Urinary bladder (tissue), 4 donors: Measurements from ENCODE around the gene CHRNA1. TPM values are rescaled to one million over a fixed set of nuclear protein-coding genes. Genes with fewer than 3 reads are reported as not detected.

Experiments
- DNase-seq: peaks from one replicate; pipeline ENCODE4 v3.0.0-alpha.2; 2015; ENCODE audit errors: extremely low spot score
- H3K27ac ChIP-seq: one replicate; pipeline ENCODE4 v1.5.1; 2013; ENCODE audit warnings: low read depth, mild to moderate bottlenecking, moderate library complexity
- H3K36me3 ChIP-seq: one replicate; pipeline ENCODE4 v1.6.1; 2013; ENCODE audit warnings: mild to moderate bottlenecking, moderate library complexity; ENCODE audit not compliant: insufficient read depth
- H3K4me1 ChIP-seq: one replicate; pipeline ENCODE4 v1.6.1; 2013; ENCODE audit warnings: mild to moderate bottlenecking, moderate library complexity; ENCODE audit not compliant: insufficient read depth
- H3K4me3 ChIP-seq: one replicate; pipeline ENCODE4 v1.5.1; 2013; ENCODE audit warnings: low read depth, low read length
- WGBS: extraction: QIAGEN DNeasy Blood & Tissue Kit; methylation state at CpG from one replicate; pipeline ENCODE4 v1.1.7; 2013; 5-methylcytosine and 5-hydroxymethylcytosine counted together
- polyA plus RNA-seq: library from polyadenylated mRNA; stranded (reverse); fragments of 200-250 nt; gene quantifications from one replicate; pipeline ENCODE4 v1.2.3, GENCODE V29; 2013
- total RNA-seq: library from RNA; depleted of rRNA; stranded (reverse); fragments of >200 nt; gene quantifications from one replicate; pipeline ENCODE4 v1.2.3, GENCODE V29; 2014
- donor health status: healthy with polysubstance abuse.
- donor health status: healthy.

The CHRNA1 gene
- total and polyA plus RNA-seq, 2 donors, result 6.3 TPM; not detected in 1

DNA sequence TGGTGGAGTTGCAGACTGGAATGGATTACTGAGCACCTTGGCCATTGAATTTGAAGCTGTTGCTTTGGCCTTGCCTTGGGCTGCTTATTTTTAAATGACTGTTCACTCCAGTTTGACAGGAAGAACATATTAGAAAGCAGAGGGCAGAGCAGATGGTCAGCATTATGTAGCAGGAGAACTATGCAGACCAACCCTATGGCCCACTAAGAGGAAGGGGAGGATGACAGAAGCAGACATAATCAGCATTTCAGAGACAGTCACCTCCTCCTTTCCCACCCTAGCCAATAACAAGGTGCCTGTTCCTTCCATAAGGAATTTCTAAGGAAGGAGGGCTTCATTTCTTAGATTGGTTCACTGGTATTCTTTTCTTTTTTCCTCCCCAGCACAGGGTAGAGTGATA, 2.4 kb downstream of the CHRNA1 start:
- no peak for DNase-seq
- H3K36me3 ChIP-seq, result no peaks in the 10 kb centered on the region
- no peak overlapping the region for H3K27ac ChIP-seq
- no peaks in the 10 kb centered on the region for H3K4me1 ChIP-seq
- H3K4me3 ChIP-seq, result no peak overlapping the region

DNA sequence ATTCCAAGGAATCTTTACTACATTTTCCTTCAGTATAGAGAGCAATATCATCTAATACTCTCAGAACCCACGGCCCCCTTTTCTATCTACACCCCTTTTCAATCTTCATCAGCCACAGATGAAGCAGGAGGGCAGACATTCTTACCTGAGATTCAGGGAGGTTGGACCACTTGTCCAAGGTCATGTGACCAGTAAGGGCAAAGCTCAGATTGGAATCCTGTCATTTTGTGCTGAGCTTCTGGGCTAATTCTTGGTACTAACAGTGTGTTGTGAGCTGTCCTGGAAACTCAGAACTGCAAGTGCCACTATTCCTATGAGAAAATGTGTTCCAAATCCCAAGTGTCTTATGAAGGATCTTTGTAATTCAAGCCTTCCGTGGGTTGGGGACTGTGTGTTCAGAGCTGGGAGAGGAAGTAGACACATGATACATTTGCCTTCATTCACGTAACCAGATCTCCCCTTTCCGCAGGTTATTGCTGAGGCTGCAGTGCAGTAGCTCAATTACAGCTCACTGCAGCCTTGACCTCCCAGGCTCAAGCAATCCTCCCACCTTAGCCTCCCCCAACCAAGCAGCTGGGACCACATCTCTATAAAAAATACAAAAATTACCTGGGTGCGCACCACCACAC, 3.3 kb downstream of the CHRNA1 start:
- WGBS, result 91% methylated on average over 5 of the region's 5 CpGs
- Histone ChIP-seq H3K4me1 (no peaks in the 10 kb centered on the region), H3K27ac (no peak overlapping the region), H3K4me3 (no peak overlapping the region), H3K36me3 (no peaks in the 10 kb centered on the region)
- DNase-seq, result no peak

DNA sequence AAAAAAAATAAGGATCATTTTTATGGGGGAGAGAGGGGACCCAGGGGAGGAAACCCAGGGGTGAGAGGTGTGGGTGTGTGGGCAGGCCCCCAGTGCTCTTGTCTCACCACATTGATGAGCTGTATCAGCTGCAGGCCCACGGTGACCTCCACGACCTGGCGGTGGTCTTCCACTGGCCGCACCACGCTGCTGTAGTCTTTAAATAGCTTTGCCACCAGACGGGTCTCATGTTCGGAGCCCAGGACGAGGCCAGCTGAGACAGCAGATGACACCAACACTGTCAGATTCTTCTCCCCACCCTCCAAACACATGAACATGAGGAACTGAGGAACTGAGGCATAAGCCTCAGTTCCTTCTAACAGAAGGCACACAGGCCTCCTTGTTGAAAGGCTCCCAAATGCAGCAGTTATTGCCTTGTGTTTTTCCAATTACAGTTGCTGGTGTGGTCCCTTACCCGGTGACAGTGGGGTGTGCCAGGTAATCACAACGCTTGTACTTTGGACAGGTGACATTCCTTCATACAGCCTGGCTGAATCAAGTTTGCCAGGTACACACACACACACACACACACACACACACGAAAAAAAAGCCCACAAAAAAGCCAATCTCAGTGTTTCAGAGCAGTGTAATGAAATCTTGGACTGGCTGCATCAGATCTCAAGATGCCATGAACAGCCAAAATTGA, 4.7 kb downstream of the CHRNA1 start:
- H3K36me3 ChIP-seq, result no peaks in the 10 kb centered on the region
- no peak overlapping the region for H3K4me3 ChIP-seq
- H3K27ac ChIP-seq, result no peak overlapping the region
- 83% methylated on average over 11 of the region's 11 CpGs for WGBS
- H3K4me1 ChIP-seq, result no peaks in the 10 kb centered on the region
- no peak for DNase-seq

DNA sequence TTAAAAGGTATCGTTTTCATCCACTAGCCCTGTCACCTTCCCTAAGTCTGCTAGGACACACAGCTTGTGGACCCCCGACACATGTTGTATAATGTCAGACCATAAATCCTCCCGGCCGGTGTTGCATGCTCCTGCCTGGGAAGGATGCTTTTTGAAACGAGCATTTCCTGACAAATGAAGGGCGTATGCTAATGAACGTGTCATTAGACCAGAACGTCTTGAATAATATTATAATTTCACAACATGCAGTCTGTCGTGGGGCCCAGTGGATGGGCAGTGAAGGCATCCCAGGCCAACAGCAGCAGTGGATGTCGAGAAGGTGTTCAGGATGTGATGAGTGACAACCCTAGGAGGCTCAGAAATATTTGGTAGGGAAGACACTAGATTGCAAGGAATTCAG, 7.5 kb downstream of the CHRNA1 start:
- WGBS, result 72% methylated on average over 10 of the region's 10 CpGs
- no peaks in the 10 kb centered on the region for H3K4me1 ChIP-seq

DNA sequence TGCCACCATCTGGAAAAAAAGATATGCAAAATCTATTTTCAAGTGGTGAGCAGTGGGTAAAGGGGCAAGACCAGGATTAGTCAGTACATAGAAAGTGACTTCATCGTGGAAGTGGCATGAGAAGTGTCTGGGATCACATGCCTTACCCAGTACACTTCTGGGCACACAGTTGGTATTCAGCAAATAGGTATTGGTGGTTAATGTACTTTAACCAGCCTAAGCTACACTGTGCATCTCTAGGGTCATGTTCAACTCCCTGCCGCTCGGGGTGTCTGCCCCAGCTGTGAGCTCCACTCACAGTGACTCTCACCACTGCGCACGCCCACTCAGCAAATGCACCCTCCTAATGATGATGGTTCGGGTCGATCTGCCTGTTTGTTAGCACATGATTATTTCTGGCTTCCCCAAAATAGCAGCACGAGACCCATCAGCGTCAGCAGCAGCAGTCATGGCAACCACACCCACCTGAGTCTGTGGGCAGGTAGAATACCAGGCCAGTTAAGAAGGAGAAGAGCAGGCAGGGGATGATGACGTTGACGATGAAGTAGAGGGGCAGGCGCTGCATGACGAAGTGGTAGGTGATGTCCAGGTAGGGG, 11.1 kb downstream of the CHRNA1 start:
- Histone ChIP-seq H3K4me1 (no peaks in the 10 kb centered on the region), H3K27ac (no peak overlapping the region), H3K36me3 (no peaks in the 10 kb centered on the region), H3K4me3 (no peak overlapping the region)
- DNase-seq, result no peak
- WGBS, result 91% methylated on average over 13 of the region's 13 CpGs

More for the DNA sequence above, 7.5 kb downstream of the CHRNA1 start:
- no peak for DNase-seq
- no peak overlapping the region for H3K4me3 ChIP-seq
- no peak overlapping the region for H3K27ac ChIP-seq
- H3K36me3 ChIP-seq, result no peaks in the 10 kb centered on the region

DNA sequence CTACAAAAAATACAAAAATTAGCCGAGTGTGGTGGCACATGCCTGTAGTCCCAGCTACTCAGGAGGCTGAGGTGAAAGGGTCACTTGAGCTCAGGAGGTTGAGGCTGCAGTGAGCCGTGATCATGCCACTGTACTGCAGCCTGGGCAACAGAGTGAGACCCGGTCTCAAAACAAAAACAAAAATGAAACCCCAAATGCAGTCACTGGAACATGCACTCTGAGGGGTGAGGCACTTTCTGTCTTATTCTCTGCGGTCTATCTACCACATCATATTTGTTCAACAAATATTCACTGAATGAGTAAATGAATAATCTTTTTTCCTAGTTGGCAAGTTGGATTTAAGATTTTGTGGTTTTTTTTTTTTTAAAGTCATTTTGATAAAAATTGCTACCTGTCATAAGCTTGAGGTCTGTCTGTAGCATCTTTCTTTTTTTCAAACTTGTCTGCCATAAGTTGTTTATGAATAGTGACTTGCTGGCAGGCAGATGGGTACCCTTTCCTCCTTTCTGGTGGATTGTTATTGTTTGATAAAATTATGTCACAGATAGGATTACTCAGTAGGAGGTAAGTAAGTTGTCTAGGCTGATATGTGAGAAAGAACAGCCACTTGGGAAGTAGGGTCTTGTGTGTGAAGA, 11.8 kb downstream of the CHRNA1 start:
- 88% methylated on average over 4 of the region's 4 CpGs for WGBS
- H3K4me3 ChIP-seq, result no peak overlapping the region

DNA sequence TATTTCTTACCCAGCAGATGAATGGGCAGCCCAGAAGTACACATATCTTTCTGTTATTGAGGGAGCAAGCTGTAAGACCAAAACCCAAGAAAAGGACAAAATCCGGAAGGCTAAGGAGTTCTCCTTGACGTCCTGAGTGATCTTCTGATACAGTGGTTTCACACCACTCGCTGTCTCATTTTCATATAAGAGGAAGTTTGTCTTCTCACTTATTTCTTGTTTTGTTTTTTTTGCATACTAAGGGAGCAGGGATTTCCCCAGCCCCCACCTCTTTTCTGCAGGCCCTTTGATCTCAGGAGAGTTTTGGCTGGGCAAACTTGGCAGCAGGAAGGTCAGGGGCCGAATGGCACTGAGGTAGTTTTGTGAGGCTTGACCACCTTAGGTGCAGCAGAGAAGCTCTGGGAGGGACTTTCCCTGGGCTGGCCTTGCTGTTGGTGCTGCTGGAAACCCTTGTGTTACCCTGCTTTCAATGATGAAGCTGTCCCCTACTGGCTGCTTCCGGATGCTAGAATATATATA, 13.3 kb downstream of the CHRNA1 start:
- H3K4me3 ChIP-seq, result no peak overlapping the region
- 84% methylated on average over 5 of the region's 5 CpGs for WGBS
- H3K4me1 ChIP-seq, result no peaks in the 10 kb centered on the region
- DNase-seq, result no peak
- H3K27ac ChIP-seq, result no peak overlapping the region
- no peaks in the 10 kb centered on the region for H3K36me3 ChIP-seq

More for the DNA sequence above, 11.8 kb downstream of the CHRNA1 start:
- DNase-seq, result no peak
- Histone ChIP-seq H3K4me1 (no peaks in the 10 kb centered on the region), H3K36me3 (no peaks in the 10 kb centered on the region), H3K27ac (no peak overlapping the region)

DNA sequence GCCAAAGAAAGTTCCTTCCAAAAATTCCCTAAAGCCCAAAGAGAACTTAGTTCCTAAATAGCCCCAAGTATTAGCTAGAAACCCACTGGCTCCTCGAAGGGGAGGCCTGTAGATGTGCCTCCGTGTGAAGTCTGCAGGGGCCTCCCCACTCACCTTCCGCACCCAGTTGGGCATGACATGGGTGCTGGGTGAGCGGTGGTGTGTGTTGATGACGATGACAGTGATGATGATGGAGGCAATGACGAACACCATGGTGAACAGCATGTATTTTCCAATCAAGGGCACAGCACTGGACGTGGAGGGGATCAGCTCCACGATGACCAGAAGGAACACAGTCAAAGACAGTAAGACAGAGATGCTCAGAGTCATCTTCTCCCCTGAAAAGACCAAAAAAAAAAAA, 14.5 kb downstream of the CHRNA1 start:
- Histone ChIP-seq H3K4me1 (no peaks in the 10 kb centered on the region), H3K36me3 (no peaks in the 10 kb centered on the region), H3K4me3 (no peak overlapping the region), H3K27ac (no peak overlapping the region)
- DNase-seq, result no peak
- 90% methylated on average over 8 of the region's 8 CpGs for WGBS

DNA sequence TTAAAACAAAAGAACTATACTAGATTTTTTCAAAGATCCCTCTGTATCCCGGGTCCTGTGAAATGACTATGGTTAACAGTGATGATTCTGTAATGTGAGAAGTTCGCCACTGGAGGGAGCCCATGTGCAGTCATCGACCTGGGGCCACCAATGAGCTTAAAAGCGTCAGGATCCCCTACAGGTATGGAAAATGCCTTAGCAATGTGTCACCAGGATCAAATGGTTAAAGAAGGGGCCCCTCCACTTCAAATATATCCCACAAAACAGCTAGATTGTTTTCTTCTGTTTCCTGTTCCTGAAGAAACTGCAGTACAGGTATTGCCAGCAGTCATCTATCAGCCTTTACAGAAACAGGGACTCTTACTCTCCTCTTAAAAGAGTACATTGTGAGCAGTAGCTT, 15.3 kb downstream of the CHRNA1 start:
- WGBS, result 1% methylated on average over 4 of the region's 4 CpGs
- no peak for DNase-seq
- H3K4me3 ChIP-seq, result no peak overlapping the region
- no peaks in the 10 kb centered on the region for H3K4me1 ChIP-seq
- no peak overlapping the region for H3K27ac ChIP-seq
- no peaks in the 10 kb centered on the region for H3K36me3 ChIP-seq

DNA sequence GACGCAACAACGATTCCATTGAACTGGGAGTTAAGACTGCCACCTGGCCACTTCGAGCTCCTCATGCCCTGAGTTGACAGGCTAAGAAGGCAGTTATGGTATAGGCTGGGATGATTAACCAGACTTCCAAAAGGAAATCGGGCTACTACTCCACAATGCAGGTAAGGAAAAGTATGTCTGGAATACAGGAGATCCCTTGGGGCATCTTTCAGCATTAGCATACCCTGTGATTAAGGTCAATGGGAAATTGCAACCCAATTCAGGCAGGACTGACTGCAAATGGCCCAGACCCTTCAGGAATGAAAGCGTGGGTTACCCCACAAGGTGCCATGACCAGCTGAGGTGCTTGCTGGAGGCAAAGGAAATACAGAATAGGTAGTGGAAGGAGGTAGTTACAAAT, 19.1 kb downstream of the CHRNA1 start:
- Histone ChIP-seq H3K36me3 (no peaks in the 10 kb centered on the region), H3K4me3 (no peak overlapping the region), H3K27ac (no peak overlapping the region), H3K4me1 (no peaks in the 10 kb centered on the region)
- DNase-seq, result no peak
- 89% methylated on average over 5 of the region's 5 CpGs for WGBS

DNA sequence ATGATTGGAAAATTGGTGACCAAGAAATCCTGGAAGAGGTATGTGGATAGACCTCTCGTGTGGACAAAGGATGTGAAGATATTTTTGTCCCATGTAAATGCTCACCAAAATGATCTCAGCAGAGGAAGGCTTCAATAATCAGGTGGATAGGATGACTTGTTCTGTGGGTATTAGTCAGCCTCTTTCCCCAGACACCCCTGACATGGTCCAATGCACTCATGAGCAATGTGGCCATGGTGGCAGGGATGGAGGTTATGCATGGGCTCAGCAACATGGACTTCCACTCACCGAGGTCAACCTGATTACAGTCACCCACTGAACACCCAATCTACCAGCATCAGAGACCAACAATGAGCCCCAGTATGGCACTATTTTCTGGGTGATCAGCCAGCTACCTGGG, 20.2 kb downstream of the CHRNA1 start:
- no peak for DNase-seq
- H3K4me1 ChIP-seq, result no peaks in the 10 kb centered on the region
- no peak overlapping the region for H3K4me3 ChIP-seq
- H3K36me3 ChIP-seq, result no peaks in the 10 kb centered on the region
- 95% methylated on average over 2 of the region's 2 CpGs for WGBS
- H3K27ac ChIP-seq, result no peak overlapping the region

DNA sequence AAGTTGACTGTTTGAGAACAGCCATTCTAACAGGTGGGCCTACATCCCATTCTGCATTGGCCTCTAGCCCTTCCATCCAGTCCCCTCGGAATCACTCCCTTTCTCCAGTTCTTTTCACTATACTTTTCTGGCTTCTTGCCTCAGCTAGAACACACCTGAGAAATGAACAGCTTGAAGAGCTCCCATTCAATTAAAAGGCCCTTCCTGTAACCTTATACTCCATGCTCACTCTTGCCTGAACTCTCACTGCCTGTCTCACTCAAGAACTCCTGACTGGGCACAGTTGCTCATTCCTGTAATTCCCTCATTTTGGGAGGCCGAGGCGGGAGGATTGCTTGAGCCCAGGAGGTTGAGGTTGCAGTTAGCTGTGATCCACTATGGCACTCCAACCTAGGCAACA, 23.6 kb downstream of the CHRNA1 start:
- Histone ChIP-seq H3K4me3 (no peak overlapping the region), H3K4me1 (no peaks in the 10 kb centered on the region), H3K27ac (no peak overlapping the region), H3K36me3 (no peaks in the 10 kb centered on the region)
- WGBS, result 91% methylated on average over 3 of the region's 3 CpGs
- no peak for DNase-seq

DNA sequence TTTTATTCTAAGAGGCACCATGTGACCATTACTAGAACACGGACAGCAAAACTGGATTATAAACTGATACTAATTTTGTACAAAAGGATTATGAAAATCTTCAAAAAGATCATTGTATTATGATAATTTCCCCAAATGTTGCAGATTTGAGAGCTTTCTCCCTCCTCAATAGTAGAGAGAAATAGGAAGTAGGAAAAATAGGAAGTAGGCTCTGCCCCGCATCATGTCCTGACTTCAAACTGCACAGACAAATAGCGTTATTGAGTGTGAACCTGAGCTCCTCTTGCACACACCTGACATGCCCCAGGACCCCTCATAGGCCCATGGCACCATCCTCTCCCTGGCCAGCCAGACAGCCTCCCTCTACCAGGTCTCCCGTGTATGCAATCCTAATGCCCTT, 25.4 kb downstream of the CHRNA1 start:
- WGBS, result 79% methylated on average over 4 of the region's 4 CpGs
- Histone ChIP-seq H3K27ac (no peak overlapping the region), H3K36me3 (no peaks in the 10 kb centered on the region), H3K4me3 (no peak overlapping the region), H3K4me1 (no peaks in the 10 kb centered on the region)
- no peak for DNase-seq

DNA sequence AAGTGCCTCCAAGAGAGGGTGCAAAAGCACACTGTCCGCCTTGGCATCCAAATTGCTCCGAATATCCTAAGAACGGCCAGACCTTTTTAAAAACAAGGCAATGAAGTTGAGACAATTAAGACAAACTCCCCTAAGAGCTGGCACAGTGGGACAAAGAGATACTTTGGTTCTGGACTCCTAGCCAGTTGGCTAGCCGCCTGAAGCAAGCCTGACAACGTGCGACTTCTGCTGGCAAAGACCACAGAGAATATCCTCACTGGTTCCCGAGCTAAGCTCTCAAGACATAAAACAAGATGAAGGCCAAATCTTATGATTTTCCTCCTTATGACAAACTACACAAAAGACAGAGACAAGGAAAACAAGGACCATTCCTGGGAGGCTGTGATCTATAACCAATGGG, 32.7 kb downstream of the CHRNA1 start:
- Histone ChIP-seq H3K4me3 (no peak overlapping the region), H3K36me3 (no peaks in the 10 kb centered on the region), H3K27ac (no peak overlapping the region), H3K4me1 (no peaks in the 10 kb centered on the region)
- 68% methylated on average over 7 of the region's 7 CpGs for WGBS
- no peak for DNase-seq
